Fibroblast of skin of scalp (primary cell): ENCODE results near the gene CEP70.
"Not testable (repeated sequence)": the region's sequence is repeated elsewhere in the genome, so short reads cannot be mapped to it uniquely, and the experiment has no call there.

Experiments
- DNase-seq: peaks from one replicate; pipeline ENCODE4 v3.0.0-alpha.2; 2013

The CEP70 gene

GRCh38 chr3:138507524-138507923 lies 86.5 kb downstream of the CEP70 start:
- DNase-seq, result no peak

- DNase-seq, result no peak
These were observed 95.1 kb downstream of the CEP70 start for GRCh38 chr3:138498991-138499390.

- no peak for DNase-seq
These were observed 96.2 kb downstream of the CEP70 start for GRCh38 chr3:138497851-138498250.

- DNase-seq, result no peak
These were observed 97.0 kb downstream of the CEP70 start for GRCh38 chr3:138497021-138497420.

- no peak for DNase-seq
These were observed 97.6 kb downstream of the CEP70 start for GRCh38 chr3:138496436-138496835.

GRCh38 chr3:138495638-138496037 lies 98.4 kb downstream of the CEP70 start:
- DNase-seq, result not testable (repeated sequence)

GRCh38 chr3:138494607-138494929 lies 99.5 kb downstream of the CEP70 start:
- no peak for DNase-seq

GRCh38 chr3:138493804-138494606 lies 100.1 kb downstream of the CEP70 start:
- peak; percentile 62 for DNase-seq

- DNase-seq, result no peak
These were observed 100.9 kb downstream of the CEP70 start for GRCh38 chr3:138492980-138493675.

GRCh38 chr3:138491971-138492370 lies 102.1 kb downstream of the CEP70 start:
- DNase-seq, result no peak

- DNase-seq, result not testable (repeated sequence)
These were observed 107.5 kb downstream of the CEP70 start for GRCh38 chr3:138486580-138486979.

- not testable (repeated sequence) for DNase-seq
These were observed 109.4 kb downstream of the CEP70 start for GRCh38 chr3:138484672-138485071.

GRCh38 chr3:138479438-138479863 lies 114.6 kb downstream of the CEP70 start:
- peak; percentile 48 for DNase-seq

GRCh38 chr3:138477801-138478200 lies 116.3 kb downstream of the CEP70 start:
- DNase-seq, result no peak

GRCh38 chr3:138477120-138477519 lies 116.9 kb downstream of the CEP70 start:
- no peak for DNase-seq

- DNase-seq, result no peak
These were observed 117.5 kb downstream of the CEP70 start for GRCh38 chr3:138476526-138476925.

GRCh38 chr3:138474163-138474562 lies 119.9 kb downstream of the CEP70 start:
- DNase-seq, result no peak

GRCh38 chr3:138473391-138473790 lies 120.7 kb downstream of the CEP70 start:
- DNase-seq, result no peak

- no peak for DNase-seq
These were observed 121.8 kb downstream of the CEP70 start for GRCh38 chr3:138472141-138472825.

- no peak for DNase-seq
These were observed 122.6 kb downstream of the CEP70 start for GRCh38 chr3:138471481-138471880.

GRCh38 chr3:138470687-138471086 lies 123.4 kb downstream of the CEP70 start:
- DNase-seq, result no peak

GRCh38 chr3:138469874-138470273 lies 124.2 kb downstream of the CEP70 start:
- DNase-seq, result no peak

- peak; percentile 11 for DNase-seq
These were observed 125.2 kb downstream of the CEP70 start for GRCh38 chr3:138468886-138469285.

- no peak for DNase-seq
These were observed 125.6 kb downstream of the CEP70 start for GRCh38 chr3:138468451-138468850.
